WERI-Rb-1 (cell line): ENCODE results near the gene SNX15.

Experiments used
- DNase-seq: peaks from one replicate; pipeline ENCODE4 v3.0.0-alpha.2; 2020
- H3K27ac ChIP-seq: fragments of 250-450 bp; sonication (Bioruptor Pico); 2 replicates; pipeline ENCODE4 v1.5.1; 2020; ENCODE audit warnings: mild to moderate bottlenecking, moderate library complexity
- H3K27me3 ChIP-seq: fragments of 250-450 bp; sonication (Bioruptor Pico); 2 replicates; pipeline ENCODE4 v1.5.1; 2021; ENCODE audit warnings: mild to moderate bottlenecking, low read depth, moderate library complexity; ENCODE audit not compliant: insufficient read depth, severe bottlenecking
- H3K36me3 ChIP-seq: fragments of 250-450 bp; sonication (Bioruptor Pico); 2 replicates; pipeline ENCODE4 v1.5.1; 2020; ENCODE audit warnings: mild to moderate bottlenecking, moderate library complexity
- H3K4me3 ChIP-seq: 2 replicates; pipeline ENCODE4 v1.5.1; 2011; ENCODE audit warnings: low read depth, mild to moderate bottlenecking, control low read depth, low read length
- H3K9me3 ChIP-seq: fragments of 250-450 bp; sonication (Bioruptor Pico); 2 replicates; pipeline ENCODE4 v1.5.1; 2021; ENCODE audit warnings: mild to moderate bottlenecking, moderate library complexity; ENCODE audit not compliant: severe bottlenecking
- CTCF ChIP-seq: IDR thresholded peaks from 2 replicates; pipeline ENCODE4 v1.5.1; 2011; ENCODE audit warnings: low read depth, mild to moderate bottlenecking, control low read depth, inconsistent platforms, low read length

Gene SNX15

GRCh38 chr11:65087216-65087615 is 60.0 kb downstream of the SNX15 start:
- Histone ChIP-seq H3K27ac (no peak overlapping the region), H3K9me3 (no peaks in the 10 kb centered on the region), H3K4me3 (no peak overlapping the region), H3K27me3 (no peaks in the 10 kb centered on the region), H3K36me3 (peaks cover 28% of the 10 kb centered on the region)
- no peak for TF ChIP-seq CTCF
- DNase-seq: no peak

- Histone ChIP-seq H3K9me3 (no peaks in the 10 kb centered on the region), H3K36me3 (peaks cover 24% of the 10 kb centered on the region), H3K27ac (no peak overlapping the region), H3K4me3 (no peak overlapping the region), H3K27me3 (no peaks in the 10 kb centered on the region)
- DNase-seq: no peak
- TF ChIP-seq CTCF: no peak
Observed at GRCh38 chr11:65087827-65088226, 60.6 kb downstream of the SNX15 start.

GRCh38 chr11:65089621-65090020 is 62.4 kb downstream of the SNX15 start:
- no peaks in the 10 kb centered on the region for H3K27me3 ChIP-seq
- H3K4me3 ChIP-seq: no peak overlapping the region
- TF ChIP-seq CTCF: no peak
- no peak for DNase-seq
- H3K9me3 ChIP-seq: no peaks in the 10 kb centered on the region
- H3K36me3 ChIP-seq: peaks cover 16% of the 10 kb centered on the region
- H3K27ac ChIP-seq: no peak overlapping the region
